ENCODE data around the gene ALG3.

Gene ALG3

GRCh38 chr3:184237807-184238206 lies 11.0 kb downstream of the ALG3 start:
- no peak for TF ChIP-seq CTCF (IDR thresholded peaks at IDR 0.05; ENCODE audit: low read depth, low read length)
- H3K4me3 ChIP-seq (ENCODE audit: low read depth, low read length): no peak overlapping the region

GRCh38 chr3:184237211-184237610 lies 11.6 kb downstream of the ALG3 start:
- no peak for TF ChIP-seq CTCF (IDR thresholded peaks at IDR 0.05; ENCODE audit: low read depth, low read length)
- H3K4me3 ChIP-seq (ENCODE audit: low read depth, low read length): no peak overlapping the region

- no peak for TF ChIP-seq CTCF (IDR thresholded peaks at IDR 0.05; ENCODE audit: low read depth, low read length)
Observed at GRCh38 chr3:184236636-184237035, 12.1 kb downstream of the ALG3 start.

GRCh38 chr3:184236033-184236410 lies 12.7 kb downstream of the ALG3 start:
- no peak overlapping the region for H3K4me3 ChIP-seq (ENCODE audit: low read depth, low read length)
- TF ChIP-seq CTCF (IDR thresholded peaks at IDR 0.05; ENCODE audit: low read depth, low read length): no peak

More at GRCh38 chr3:184236636-184237035, 12.1 kb downstream of the ALG3 start:
- no peak overlapping the region for H3K4me3 ChIP-seq (ENCODE audit: low read depth, low read length)

DNA sequence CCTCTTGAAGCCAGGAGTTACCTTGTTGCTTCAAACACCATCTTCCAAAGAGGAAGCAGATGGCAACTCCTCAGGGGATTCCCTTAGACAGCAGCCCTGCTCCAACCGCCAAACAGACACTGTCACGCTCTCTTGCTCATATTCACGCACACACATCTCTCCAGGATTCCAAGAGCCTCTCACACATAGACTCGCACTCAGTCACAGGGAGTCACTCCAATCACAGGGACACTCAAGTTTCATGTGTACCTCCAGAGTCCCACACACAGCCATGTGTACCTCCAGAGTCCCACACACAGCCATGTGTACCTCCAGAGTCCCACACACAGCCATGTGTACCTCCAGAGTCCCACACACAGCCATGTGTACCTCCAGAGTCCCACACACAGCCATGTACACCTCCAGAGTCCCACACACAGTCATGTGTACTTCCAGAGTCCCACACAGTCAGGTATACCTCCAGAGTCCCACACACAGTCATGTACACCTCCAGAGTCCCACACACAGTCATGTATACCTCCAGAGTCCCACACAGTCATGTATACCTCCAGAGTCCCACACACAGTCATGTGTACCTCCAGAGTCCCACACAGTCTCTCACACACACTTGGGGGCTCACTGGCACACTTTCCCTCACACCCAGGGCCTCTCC lies 13.3 kb downstream of the ALG3 start:
- H3K4me3 ChIP-seq (ENCODE audit: low read depth, low read length): no peak overlapping the region
- no peak for TF ChIP-seq CTCF (IDR thresholded peaks at IDR 0.05; ENCODE audit: low read depth, low read length)

- TF ChIP-seq CTCF (IDR thresholded peaks at IDR 0.05; ENCODE audit: low read depth, low read length): no peak
- no peak overlapping the region for H3K4me3 ChIP-seq (ENCODE audit: low read depth, low read length)
Observed at GRCh38 chr3:184234671-184235380, 13.9 kb downstream of the ALG3 start.

DNA sequence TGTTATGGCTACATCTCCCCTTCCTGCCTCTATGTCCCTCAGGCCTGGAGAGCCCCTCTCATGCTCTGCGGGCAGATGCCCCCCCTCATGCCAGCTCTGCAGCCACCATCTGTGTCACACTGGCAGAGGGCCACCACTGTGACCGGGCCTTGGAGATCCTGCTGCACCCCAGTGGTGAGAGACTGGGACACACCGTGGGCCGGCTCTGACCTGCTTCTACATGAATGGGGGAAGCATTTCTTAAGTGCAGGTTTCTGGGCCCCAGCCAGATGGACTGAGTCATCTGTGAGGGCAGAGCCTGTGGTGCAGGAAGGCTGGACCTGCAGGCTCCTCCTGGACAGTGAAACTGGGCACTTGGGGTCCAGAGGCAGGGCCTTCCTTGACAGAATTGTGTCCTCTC lies 14.5 kb downstream of the ALG3 start:
- no peak for TF ChIP-seq CTCF (IDR thresholded peaks at IDR 0.05; ENCODE audit: low read depth, low read length)
- no peak overlapping the region for H3K4me3 ChIP-seq (ENCODE audit: low read depth, low read length)
